Upper lobe of left lung (tissue), 4 donors: ENCODE data around the gene TMEM178B.

Experiments
- POLR2A ChIP-seq, 4 donors: fragments of 450-650 bp; IDR thresholded peaks; one replicate each; pipeline ENCODE4 v1.5.1; 2016 to 2017; ENCODE audit warnings: antibody characterized with exemption in 4 of 4, mild to moderate bottlenecking in 2 of 4
- POLR2AphosphoS5 ChIP-seq, 2 donors: sonication (generic); formaldehyde crosslinking; IDR thresholded peaks; one replicate each; pipeline ENCODE4 v1.5.1; 2017; ENCODE audit warnings: antibody characterized with exemption in 2 of 2
- TF ChIP-seq, protein P1 (sequence below), 6 experiments: fragments of 450-650 bp in 4 of 6; fragments of 200-600 bp in 2 of 6; sonication (generic) in 2 of 6; IDR thresholded peaks; one replicate each; pipeline ENCODE4 v1.5.1; 2016 to 2019; ENCODE audit warnings: antibody characterized with exemption in 6 of 6

DNA sequence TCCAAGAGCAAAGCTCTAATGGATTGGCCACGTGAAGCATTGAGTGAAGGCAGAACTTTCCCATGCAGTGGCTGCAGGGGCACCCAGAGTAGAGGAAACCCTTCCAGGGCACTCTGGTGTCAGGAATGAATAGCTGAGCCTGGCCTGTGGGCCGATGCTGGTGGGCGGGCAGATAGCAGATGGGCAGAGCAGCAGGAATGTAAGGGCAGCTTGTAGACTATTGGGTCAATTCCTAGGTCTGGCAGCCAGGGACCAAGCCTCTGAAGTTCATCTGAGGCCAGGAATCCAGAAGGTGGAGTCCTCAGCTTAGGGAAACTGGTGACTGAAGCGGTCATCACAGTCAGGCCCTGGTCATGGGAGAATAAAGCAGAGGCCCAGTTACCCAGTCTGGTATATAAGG is 115.4 kb downstream of the TMEM178B start:
- TF ChIP-seq, protein P1, sequence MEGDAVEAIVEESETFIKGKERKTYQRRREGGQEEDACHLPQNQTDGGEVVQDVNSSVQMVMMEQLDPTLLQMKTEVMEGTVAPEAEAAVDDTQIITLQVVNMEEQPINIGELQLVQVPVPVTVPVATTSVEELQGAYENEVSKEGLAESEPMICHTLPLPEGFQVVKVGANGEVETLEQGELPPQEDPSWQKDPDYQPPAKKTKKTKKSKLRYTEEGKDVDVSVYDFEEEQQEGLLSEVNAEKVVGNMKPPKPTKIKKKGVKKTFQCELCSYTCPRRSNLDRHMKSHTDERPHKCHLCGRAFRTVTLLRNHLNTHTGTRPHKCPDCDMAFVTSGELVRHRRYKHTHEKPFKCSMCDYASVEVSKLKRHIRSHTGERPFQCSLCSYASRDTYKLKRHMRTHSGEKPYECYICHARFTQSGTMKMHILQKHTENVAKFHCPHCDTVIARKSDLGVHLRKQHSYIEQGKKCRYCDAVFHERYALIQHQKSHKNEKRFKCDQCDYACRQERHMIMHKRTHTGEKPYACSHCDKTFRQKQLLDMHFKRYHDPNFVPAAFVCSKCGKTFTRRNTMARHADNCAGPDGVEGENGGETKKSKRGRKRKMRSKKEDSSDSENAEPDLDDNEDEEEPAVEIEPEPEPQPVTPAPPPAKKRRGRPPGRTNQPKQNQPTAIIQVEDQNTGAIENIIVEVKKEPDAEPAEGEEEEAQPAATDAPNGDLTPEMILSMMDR (IDR thresholded peaks at IDR 0.05): no peak
- TF ChIP-seq POLR2A (IDR thresholded peaks at IDR 0.05) (no peak), POLR2AphosphoS5 (IDR thresholded peaks at IDR 0.05) (no peak)
